C4-2B (cell line): ENCODE measurements around the gene UGT1A10.

Source experiments
- H3K27ac ChIP-seq: fragments of 450-650 bp; 2 replicates; pipeline ENCODE4 v1.5.1; 2017
- ZFX ChIP-seq: fragments of 450-650 bp; IDR thresholded peaks from 2 replicates; pipeline ENCODE4 v1.6.1; 2017
- TF ChIP-seq, protein P1 (sequence below): fragments of 450-650 bp; conservative IDR thresholded peaks from 2 replicates; pipeline ENCODE4 v1.5.1; 2017; ENCODE audit warnings: mild to moderate bottlenecking

Gene UGT1A10

DNA sequence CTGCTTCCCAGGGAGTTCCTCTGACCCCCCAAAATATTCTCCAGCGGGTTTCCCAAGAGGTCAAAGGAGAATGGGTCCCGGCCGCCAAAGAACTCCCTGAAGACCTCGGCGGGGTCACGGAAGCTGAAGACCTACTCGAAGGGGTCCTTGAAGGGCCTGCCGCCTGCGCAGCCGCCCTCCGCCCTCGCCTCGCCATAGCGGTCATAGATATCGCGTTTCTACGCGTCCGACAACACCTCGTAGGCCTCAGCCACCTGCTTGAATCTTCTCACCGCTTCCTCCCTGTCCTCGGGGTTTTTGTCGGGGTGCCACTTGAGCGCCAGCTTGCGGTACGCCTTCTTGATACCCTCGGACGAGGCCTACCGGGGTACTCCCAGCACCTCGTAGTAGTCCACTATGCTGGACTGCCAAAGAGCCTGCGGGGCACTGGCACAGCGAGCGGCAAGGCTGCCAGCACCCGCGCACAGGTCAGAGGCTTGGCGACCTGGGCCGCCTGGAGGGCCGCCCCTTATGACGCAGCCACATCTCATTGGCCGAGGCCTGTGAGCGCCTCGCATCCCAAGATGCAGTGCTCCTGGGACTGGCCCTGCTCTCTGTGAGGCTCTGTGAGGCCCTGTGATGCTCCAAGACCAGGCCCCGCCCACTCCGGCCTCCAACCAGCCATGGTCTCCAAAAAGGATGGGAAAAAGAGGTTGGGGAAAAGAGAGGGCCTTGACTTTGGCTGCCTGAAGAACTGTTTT is 118.8 kb downstream of the UGT1A10 start:
- TF ChIP-seq, protein P1, sequence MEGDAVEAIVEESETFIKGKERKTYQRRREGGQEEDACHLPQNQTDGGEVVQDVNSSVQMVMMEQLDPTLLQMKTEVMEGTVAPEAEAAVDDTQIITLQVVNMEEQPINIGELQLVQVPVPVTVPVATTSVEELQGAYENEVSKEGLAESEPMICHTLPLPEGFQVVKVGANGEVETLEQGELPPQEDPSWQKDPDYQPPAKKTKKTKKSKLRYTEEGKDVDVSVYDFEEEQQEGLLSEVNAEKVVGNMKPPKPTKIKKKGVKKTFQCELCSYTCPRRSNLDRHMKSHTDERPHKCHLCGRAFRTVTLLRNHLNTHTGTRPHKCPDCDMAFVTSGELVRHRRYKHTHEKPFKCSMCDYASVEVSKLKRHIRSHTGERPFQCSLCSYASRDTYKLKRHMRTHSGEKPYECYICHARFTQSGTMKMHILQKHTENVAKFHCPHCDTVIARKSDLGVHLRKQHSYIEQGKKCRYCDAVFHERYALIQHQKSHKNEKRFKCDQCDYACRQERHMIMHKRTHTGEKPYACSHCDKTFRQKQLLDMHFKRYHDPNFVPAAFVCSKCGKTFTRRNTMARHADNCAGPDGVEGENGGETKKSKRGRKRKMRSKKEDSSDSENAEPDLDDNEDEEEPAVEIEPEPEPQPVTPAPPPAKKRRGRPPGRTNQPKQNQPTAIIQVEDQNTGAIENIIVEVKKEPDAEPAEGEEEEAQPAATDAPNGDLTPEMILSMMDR: no peak
- no peak for TF ChIP-seq ZFX

DNA sequence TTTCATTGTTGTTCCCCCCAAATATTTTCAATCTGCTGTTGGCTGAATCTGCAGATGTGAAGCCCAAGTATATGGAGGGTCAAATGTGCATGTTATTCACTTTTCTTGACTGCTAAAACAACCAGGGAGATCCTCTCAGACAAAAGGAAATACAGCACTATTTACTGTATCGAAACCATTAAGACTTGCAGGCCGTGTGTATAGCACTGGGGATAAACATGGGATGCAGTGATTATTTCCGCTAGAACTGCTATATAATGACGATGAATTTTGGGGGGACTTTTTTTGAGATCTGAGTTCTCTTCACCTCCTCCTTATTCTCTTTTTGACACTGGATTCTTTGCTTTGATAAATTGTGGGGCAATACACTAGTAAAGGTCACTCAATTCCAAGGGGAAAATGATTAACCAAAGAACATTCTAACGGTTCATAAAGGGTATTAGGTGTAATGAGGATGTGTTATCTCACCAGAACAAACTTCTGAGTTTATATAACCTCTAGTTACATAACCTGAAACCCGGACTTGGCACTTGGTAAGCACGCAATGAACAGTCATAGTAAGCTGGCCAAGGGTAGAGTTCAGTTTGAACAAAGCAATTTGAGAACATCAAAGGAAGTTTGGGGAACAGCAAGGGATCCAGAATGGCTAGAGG is 120.3 kb downstream of the UGT1A10 start:
- H3K27ac ChIP-seq: no peak overlapping the region
- TF ChIP-seq, protein P1: no peak
- TF ChIP-seq ZFX: no peak

More for the DNA sequence above, 118.8 kb downstream of the UGT1A10 start:
- H3K27ac ChIP-seq: no peak overlapping the region

DNA sequence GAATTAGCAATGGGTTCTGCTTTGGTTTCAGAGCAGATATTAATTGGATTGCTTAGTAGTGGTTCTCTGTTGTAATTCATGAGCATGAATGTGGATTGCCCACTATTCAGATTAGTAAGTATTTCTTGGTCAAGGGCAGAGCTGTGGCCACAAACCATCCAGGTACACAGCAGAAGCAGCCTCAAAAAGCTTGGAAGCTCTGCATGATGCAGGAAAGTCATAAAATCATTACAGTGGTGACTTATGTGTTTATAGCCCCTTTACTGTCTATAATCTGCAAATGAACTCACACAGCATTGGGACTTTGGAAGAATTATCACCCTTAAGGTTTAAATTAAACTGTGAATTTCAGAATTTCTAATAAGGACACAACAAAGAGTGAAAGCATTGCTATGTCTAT is 121.9 kb downstream of the UGT1A10 start:
- no peak overlapping the region for H3K27ac ChIP-seq
- no peak for TF ChIP-seq ZFX
- TF ChIP-seq, protein P1: no peak

DNA sequence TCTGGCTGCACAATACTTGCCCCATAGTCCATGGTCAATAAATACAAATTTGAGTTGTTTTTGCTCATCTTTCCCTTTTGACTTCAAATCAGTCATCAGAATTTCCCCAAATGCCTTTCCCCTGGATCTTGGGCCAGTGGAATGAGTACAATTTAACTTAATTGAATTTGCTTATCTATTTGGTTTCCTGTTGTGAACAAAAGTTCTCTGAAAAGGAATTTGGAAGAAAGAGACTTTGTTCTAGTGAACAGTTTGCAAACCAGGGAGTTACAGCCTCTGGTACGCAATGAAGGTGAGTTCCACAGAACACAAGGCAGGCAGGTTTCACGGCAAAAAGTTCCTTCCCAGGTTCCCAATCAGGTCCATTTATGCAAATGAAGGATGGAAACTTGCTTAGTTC is 122.6 kb downstream of the UGT1A10 start:
- H3K27ac ChIP-seq: no peak overlapping the region
- TF ChIP-seq, protein P1: no peak
- TF ChIP-seq ZFX: no peak

DNA sequence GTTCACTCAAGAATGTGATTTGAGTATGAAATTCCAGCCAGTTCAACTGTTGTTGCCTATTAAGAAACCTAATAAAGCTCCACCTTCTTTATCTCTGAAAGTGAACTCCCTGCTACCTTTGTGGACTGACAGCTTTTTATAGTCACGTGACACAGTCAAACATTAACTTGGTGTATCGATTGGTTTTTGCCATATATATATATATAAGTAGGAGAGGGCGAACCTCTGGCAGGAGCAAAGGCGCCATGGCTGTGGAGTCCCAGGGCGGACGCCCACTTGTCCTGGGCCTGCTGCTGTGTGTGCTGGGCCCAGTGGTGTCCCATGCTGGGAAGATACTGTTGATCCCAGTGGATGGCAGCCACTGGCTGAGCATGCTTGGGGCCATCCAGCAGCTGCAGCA is 123.8 kb downstream of the UGT1A10 start, which contains the start of gene UGT1A1:
UGT1A1 (plus strand) TSS at position 228 of the 400 bp plus-strand sequence; CDS start at position 246, 18 bp downstream.
- TF ChIP-seq, protein P1: no peak
- TF ChIP-seq ZFX: no peak
- no peak within 1 kb of the TSS for H3K27ac ChIP-seq

DNA sequence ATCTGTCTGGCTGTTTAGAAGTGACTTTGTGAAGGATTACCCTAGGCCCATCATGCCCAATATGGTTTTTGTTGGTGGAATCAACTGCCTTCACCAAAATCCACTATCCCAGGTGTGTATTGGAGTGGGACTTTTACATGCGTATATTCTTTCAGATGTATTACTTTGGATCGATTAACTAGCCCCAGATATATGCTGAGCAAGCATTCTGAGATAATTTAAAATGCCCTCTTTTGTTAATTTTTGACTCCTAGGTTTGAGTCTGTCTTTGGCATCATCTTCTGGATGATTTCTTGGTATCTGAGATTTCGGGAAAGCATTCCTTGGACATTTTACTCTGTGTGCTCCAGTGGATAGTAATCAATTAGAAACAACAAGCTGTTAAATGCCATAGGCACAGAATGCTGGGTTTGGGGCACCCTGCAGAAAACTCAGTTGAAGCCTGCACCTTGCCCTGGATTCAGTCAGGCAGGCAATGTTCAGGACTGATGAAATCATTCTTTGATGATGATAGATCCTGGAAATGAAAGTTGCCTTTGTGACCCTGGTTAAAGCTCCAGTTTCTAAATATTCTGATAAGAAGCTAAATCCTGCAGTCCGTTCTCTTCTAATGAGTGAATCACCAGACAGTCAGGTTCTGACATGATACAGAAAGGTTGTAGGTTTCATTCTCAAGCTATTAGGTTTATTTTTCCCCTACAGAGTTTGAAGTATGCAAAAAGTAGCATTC is 125.0 kb downstream of the UGT1A10 start:
- TF ChIP-seq ZFX: no peak
- TF ChIP-seq, protein P1: no peak
- H3K27ac ChIP-seq: no peak overlapping the region

DNA sequence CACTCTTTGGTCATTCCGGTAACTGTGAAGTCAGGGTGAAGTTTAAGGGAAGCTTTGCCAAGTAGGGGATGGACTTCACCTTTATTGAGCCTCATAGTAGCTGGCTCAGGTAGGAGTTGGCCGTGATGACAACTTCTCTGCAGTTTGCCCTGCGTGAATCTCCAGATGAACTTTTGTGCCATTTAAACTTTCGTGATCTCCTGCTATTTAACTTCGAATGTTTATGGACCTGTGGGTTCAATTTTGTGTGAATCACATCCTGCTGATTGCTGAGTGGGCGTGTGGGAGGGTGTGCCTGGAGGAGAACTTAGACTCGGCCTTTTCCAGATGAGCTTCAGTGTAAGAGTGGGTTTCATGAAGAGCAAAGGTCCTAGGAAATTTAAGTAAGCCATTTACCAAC is 128.0 kb downstream of the UGT1A10 start:
- TF ChIP-seq, protein P1: no peak
- no peak for TF ChIP-seq ZFX
- H3K27ac ChIP-seq: no peak overlapping the region
